ENCODE data around the gene ASPM.

ASPM gene
- long read RNA-seq, partial matches to known transcripts, result 42 of 51 reads
- long read RNA-seq, other reads (novel, unspliced or antisense), result 9 of 51 reads

- DNase-seq (ENCODE audit: low read depth in 1 of 2, low spot score in 1 of 2), result peak; percentile 80 to 97
- no peak for TF ChIP-seq POLR2AphosphoS5 (IDR thresholded peaks at IDR 0.05; ENCODE audit: low read depth)
- TF ChIP-seq REST (IDR thresholded peaks at IDR 0.05; ENCODE audit: insufficient replicate concordance, low read depth), result peak; percentile 9
- Histone ChIP-seq H3K4me3 (replicated peaks; ENCODE audit: insufficient read depth, low read length) (peak within 1 kb of the TSS; percentile 95), H3K27ac (replicated peaks) (peak within 1 kb of the TSS; percentile 88), H3K27me3 (ENCODE audit: insufficient read depth, poor library complexity, severe bottlenecking) (no peaks in the 10 kb centered on the region)
These were observed at the start of gene ASPM for GRCh38 chr1:197146101-197147095. Gene ASPM, minus strand, starts transcription at chr1:197146669. Its CDS starts 232 bp downstream, at chr1:197146437.

GRCh38 chr1:197195100-197195499 is 48.6 kb upstream of the ASPM start:
- no peak for TF ChIP-seq SPI1 (IDR thresholded peaks at IDR 0.05; ENCODE audit: borderline replicate concordance, low read depth)
- no peak for TF ChIP-seq CTCF (IDR thresholded peaks at IDR 0.05; ENCODE audit: insufficient read depth, low read length)
- TF ChIP-seq GABPA (IDR thresholded peaks at IDR 0.05; ENCODE audit: low read depth), result no peak
- no peak for TF ChIP-seq REST (IDR thresholded peaks at IDR 0.05; ENCODE audit: insufficient replicate concordance, low read depth)
- no peak for TF ChIP-seq POLR2AphosphoS5 (IDR thresholded peaks at IDR 0.05; ENCODE audit: low read depth)
- Histone ChIP-seq H3K4me3 (replicated peaks; ENCODE audit: insufficient read depth, low read length) (no peak overlapping the region), H3K27me3 (ENCODE audit: insufficient read depth, poor library complexity, severe bottlenecking) (no peaks in the 10 kb centered on the region), H3K27ac (replicated peaks) (no peak overlapping the region)
- DNase-seq (ENCODE audit: low read depth in 1 of 2, low spot score in 1 of 2), result no peak

GRCh38 chr1:197184190-197184589 is 37.7 kb upstream of the ASPM start:
- no peak for DNase-seq (ENCODE audit: low read depth in 1 of 2, low spot score in 1 of 2)
- no peaks in the 10 kb centered on the region for H3K27me3 ChIP-seq (ENCODE audit: insufficient read depth, poor library complexity, severe bottlenecking)
- H3K4me3 ChIP-seq (replicated peaks; ENCODE audit: insufficient read depth, low read length), result no peak overlapping the region
- H3K27ac ChIP-seq (replicated peaks), result no peak overlapping the region
- no peak for TF ChIP-seq CTCF (IDR thresholded peaks at IDR 0.05; ENCODE audit: insufficient read depth, low read length)
- TF ChIP-seq GABPA (IDR thresholded peaks at IDR 0.05; ENCODE audit: low read depth), result no peak
- no peak for TF ChIP-seq SPI1 (IDR thresholded peaks at IDR 0.05; ENCODE audit: borderline replicate concordance, low read depth)
- no peak for TF ChIP-seq POLR2AphosphoS5 (IDR thresholded peaks at IDR 0.05; ENCODE audit: low read depth)
- no peak for TF ChIP-seq REST (IDR thresholded peaks at IDR 0.05; ENCODE audit: insufficient replicate concordance, low read depth)
